Neural cell (in vitro differentiated cells): ENCODE data around the gene FBXL20. TPM values are rescaled to one million over a fixed set of nuclear protein-coding genes. Genes with fewer than 3 reads are reported as not detected.

Experiments
- H2AFZ ChIP-seq: fragments of 200-600, 300-800 bp; sonication (generic), shearing (Covaris generic); 2 replicates; pipeline ENCODE4 v1.6.0; 2014; ENCODE audit warnings: low read depth, mild to moderate bottlenecking, antibody characterized with exemption, low read length, moderate library complexity
- H3F3A ChIP-seq: fragments of 200-600 bp; shearing (Covaris generic); 2 replicates; pipeline ENCODE4 v1.6.1; 2016; ENCODE audit warnings: mild to moderate bottlenecking, moderate library complexity, mixed read lengths, antibody characterized with exemption, low read length; ENCODE audit not compliant: insufficient read depth, poor library complexity, severe bottlenecking
- H3K27ac ChIP-seq: fragments of 200-600, 300-800 bp; sonication (generic), shearing (Covaris generic); 2 replicates; pipeline ENCODE4 v1.5.1; 2014; ENCODE audit warnings: mild to moderate bottlenecking, low read length, moderate library complexity
- H3K27me3 ChIP-seq: fragments of 300-800, 200-600 bp; sonication (generic), shearing (Covaris generic); 2 replicates; pipeline ENCODE4 v1.6.0; 2014; ENCODE audit warnings: mild to moderate bottlenecking, low read depth, low read length, moderate library complexity; ENCODE audit not compliant: insufficient read depth
- H3K36me3 ChIP-seq: fragments of 300-800, 200-600 bp; sonication (generic), shearing (Covaris generic); 2 replicates; pipeline ENCODE4 v1.5.1; 2014; ENCODE audit warnings: mild to moderate bottlenecking, antibody characterized with exemption, low read length, moderate library complexity; ENCODE audit not compliant: insufficient read depth
- H3K4me2 ChIP-seq: fragments of 300-800, 200-600 bp; sonication (generic), shearing (Covaris generic); 2 replicates; pipeline ENCODE4 v1.6.0; 2014; ENCODE audit warnings: mild to moderate bottlenecking, low read length
- H3K4me3 ChIP-seq: fragments of 300-800, 200-600 bp; sonication (generic), shearing (Covaris generic); 2 replicates; pipeline ENCODE4 v1.5.1; 2014; ENCODE audit warnings: mild to moderate bottlenecking, low read length, moderate library complexity
- H3K79me2 ChIP-seq: fragments of 200-600 bp; shearing (Covaris generic); replicated peaks from 2 replicates; pipeline ENCODE4 v1.6.0; 2014; ENCODE audit warnings: mild to moderate bottlenecking, low read length, moderate library complexity; ENCODE audit not compliant: insufficient read depth
- H3K9ac ChIP-seq: fragments of 300-800, 200-600 bp; sonication (generic), shearing (Covaris generic); 2 replicates; pipeline ENCODE4 v1.6.1; 2016; ENCODE audit warnings: mild to moderate bottlenecking, low read length, mixed read lengths
- H3K9me2 ChIP-seq: fragments of 200-600 bp; shearing (Covaris generic); 2 replicates; pipeline ENCODE4 v1.6.1; 2016; ENCODE audit warnings: mild to moderate bottlenecking, low read length, mixed read lengths; ENCODE audit not compliant: insufficient read depth
- H3K9me3 ChIP-seq: fragments of 200-600, 300-800 bp; sonication (generic), shearing (Covaris generic); 2 replicates; pipeline ENCODE4 v1.6.1; 2016; ENCODE audit warnings: mild to moderate bottlenecking, mixed run types, low read length, moderate library complexity, mixed read lengths
- H4K20me1 ChIP-seq: fragments of 200-600 bp; shearing (Covaris generic); 2 replicates; pipeline ENCODE4 v1.6.1; 2016; ENCODE audit warnings: mild to moderate bottlenecking, mixed run types; ENCODE audit not compliant: insufficient read depth
- EP300 ChIP-seq: fragments of 450-650 bp; conservative IDR thresholded peaks from 2 replicates; pipeline ENCODE4 v1.6.1; 2014; ENCODE audit warnings: antibody characterized with exemption, mild to moderate bottlenecking, moderate library complexity; ENCODE audit not compliant: poor library complexity, severe bottlenecking
- EZH2 ChIP-seq: fragments of 200-600, 300-800 bp; shearing (Covaris generic), sonication (generic); IDR thresholded peaks from 2 replicates; pipeline ENCODE4 v1.6.1; 2014; ENCODE audit warnings: antibody characterized with exemption, low read length, borderline replicate concordance, mild to moderate bottlenecking; ENCODE audit not compliant: insufficient read depth, poor library complexity, severe bottlenecking
- MXI1 ChIP-seq: fragments of 450-650 bp; conservative IDR thresholded peaks from 2 replicates; pipeline ENCODE4 v1.6.1; 2014; ENCODE audit warnings: antibody characterized with exemption, mild to moderate bottlenecking; ENCODE audit not compliant: poor library complexity, severe bottlenecking
- POLR2AphosphoS5 ChIP-seq: IDR thresholded peaks from 2 replicates; pipeline ENCODE4 v1.6.1; 2012
- RAD21 ChIP-seq: fragments of 450-650 bp; conservative IDR thresholded peaks from 2 replicates; pipeline ENCODE4 v1.6.1; 2014; ENCODE audit warnings: antibody characterized with exemption, mild to moderate bottlenecking, moderate library complexity
- SMC3 ChIP-seq: fragments of 450-650 bp; conservative IDR thresholded peaks from 2 replicates; pipeline ENCODE4 v1.6.1; 2014; ENCODE audit warnings: antibody characterized with exemption, mild to moderate bottlenecking, moderate library complexity; ENCODE audit not compliant: poor library complexity
- TAF1 ChIP-seq: IDR thresholded peaks from 2 replicates; pipeline ENCODE4 v1.6.1; 2012; ENCODE audit warnings: low read depth
- polyA plus RNA-seq: library from polyadenylated mRNA; depleted of rRNA; stranded (reverse); fragments of >200 nt; gene quantifications from 2 replicates; pipeline ENCODE4 v1.2.3, GENCODE V29; 2014
- TF ChIP-seq, protein P1 (sequence below): fragments of 450-650 bp; IDR thresholded peaks from 2 replicates; pipeline ENCODE4 v1.5.1; 2014; ENCODE audit warnings: antibody characterized with exemption, mild to moderate bottlenecking, moderate library complexity; ENCODE audit not compliant: poor library complexity, severe bottlenecking
- TF ChIP-seq, protein P2 (sequence below): IDR thresholded peaks from 2 replicates; pipeline ENCODE4 v1.6.1; 2012; ENCODE audit warnings: borderline replicate concordance

Gene FBXL20
- polyA plus RNA-seq, 1 donor from 2014 or later = 12.0 TPM

GRCh38 chr17:39240631-39241030 is 160.8 kb downstream of the FBXL20 start:
- Histone ChIP-seq H4K20me1 (no peaks in the 10 kb centered on the region), H3F3A (no peaks in the 10 kb centered on the region), H3K4me2 (no peak overlapping the region), H3K9ac (no peak overlapping the region), H3K27me3 (no peaks in the 10 kb centered on the region), H3K9me2 (no peaks in the 10 kb centered on the region), H2AFZ (no peak overlapping the region), H3K79me2 (no peaks in the 10 kb centered on the region), H3K27ac (no peak overlapping the region), H3K4me3 (no peak overlapping the region), H3K9me3 (no peaks in the 10 kb centered on the region), H3K36me3 (no peaks in the 10 kb centered on the region)
- TF ChIP-seq, protein P1, sequence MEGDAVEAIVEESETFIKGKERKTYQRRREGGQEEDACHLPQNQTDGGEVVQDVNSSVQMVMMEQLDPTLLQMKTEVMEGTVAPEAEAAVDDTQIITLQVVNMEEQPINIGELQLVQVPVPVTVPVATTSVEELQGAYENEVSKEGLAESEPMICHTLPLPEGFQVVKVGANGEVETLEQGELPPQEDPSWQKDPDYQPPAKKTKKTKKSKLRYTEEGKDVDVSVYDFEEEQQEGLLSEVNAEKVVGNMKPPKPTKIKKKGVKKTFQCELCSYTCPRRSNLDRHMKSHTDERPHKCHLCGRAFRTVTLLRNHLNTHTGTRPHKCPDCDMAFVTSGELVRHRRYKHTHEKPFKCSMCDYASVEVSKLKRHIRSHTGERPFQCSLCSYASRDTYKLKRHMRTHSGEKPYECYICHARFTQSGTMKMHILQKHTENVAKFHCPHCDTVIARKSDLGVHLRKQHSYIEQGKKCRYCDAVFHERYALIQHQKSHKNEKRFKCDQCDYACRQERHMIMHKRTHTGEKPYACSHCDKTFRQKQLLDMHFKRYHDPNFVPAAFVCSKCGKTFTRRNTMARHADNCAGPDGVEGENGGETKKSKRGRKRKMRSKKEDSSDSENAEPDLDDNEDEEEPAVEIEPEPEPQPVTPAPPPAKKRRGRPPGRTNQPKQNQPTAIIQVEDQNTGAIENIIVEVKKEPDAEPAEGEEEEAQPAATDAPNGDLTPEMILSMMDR = no peak
- TF ChIP-seq EZH2 = no peak
- no peak for TF ChIP-seq EP300
- TF ChIP-seq TAF1 = no peak
- TF ChIP-seq RAD21 = no peak
- TF ChIP-seq POLR2AphosphoS5 = no peak
- TF ChIP-seq SMC3 = no peak
- no peak for TF ChIP-seq MXI1
- TF ChIP-seq, protein P2, sequence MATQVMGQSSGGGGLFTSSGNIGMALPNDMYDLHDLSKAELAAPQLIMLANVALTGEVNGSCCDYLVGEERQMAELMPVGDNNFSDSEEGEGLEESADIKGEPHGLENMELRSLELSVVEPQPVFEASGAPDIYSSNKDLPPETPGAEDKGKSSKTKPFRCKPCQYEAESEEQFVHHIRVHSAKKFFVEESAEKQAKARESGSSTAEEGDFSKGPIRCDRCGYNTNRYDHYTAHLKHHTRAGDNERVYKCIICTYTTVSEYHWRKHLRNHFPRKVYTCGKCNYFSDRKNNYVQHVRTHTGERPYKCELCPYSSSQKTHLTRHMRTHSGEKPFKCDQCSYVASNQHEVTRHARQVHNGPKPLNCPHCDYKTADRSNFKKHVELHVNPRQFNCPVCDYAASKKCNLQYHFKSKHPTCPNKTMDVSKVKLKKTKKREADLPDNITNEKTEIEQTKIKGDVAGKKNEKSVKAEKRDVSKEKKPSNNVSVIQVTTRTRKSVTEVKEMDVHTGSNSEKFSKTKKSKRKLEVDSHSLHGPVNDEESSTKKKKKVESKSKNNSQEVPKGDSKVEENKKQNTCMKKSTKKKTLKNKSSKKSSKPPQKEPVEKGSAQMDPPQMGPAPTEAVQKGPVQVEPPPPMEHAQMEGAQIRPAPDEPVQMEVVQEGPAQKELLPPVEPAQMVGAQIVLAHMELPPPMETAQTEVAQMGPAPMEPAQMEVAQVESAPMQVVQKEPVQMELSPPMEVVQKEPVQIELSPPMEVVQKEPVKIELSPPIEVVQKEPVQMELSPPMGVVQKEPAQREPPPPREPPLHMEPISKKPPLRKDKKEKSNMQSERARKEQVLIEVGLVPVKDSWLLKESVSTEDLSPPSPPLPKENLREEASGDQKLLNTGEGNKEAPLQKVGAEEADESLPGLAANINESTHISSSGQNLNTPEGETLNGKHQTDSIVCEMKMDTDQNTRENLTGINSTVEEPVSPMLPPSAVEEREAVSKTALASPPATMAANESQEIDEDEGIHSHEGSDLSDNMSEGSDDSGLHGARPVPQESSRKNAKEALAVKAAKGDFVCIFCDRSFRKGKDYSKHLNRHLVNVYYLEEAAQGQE = no peak

DNA sequence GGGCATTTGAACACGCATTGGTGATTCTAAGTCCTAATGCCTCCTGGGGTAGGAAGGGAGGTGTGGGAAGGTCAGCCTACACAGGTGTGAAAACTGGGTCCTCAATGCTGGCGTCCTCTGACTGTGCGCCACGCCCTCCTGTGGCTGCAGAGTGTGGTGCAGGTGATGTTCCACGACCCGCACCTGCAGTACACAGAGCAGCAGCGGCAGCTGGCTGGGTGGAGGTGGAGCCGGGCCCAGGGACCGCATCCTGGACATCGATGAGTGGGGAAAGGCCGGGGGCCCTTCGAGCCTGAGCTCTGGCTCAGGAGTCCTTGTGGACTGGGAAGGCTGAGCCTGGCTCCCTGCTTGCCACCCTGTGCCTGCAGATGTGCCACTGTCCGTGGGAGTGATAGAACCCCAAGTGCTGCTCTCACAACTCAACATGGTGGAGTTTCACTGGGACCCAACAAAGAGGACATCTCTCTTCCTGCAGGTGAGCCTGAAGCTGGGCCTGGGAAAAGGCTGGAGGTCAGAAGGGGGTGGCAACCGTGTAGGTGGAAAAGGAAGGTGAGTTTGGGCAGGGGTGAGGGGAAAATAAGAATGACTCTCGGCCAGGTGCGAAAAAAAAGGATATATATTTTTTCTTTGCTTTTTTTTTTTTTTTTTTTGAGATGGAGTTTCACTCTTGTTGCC is 161.6 kb downstream of the FBXL20 start:
- no peaks in the 10 kb centered on the region for H3K9me3 ChIP-seq
- no peaks in the 10 kb centered on the region for H3K9me2 ChIP-seq
- H2AFZ ChIP-seq = no peak overlapping the region
- H3K4me3 ChIP-seq = no peak overlapping the region
- H4K20me1 ChIP-seq = no peaks in the 10 kb centered on the region
- no peak overlapping the region for H3K4me2 ChIP-seq
- H3K9ac ChIP-seq = no peak overlapping the region
- H3K79me2 ChIP-seq = no peaks in the 10 kb centered on the region
- H3F3A ChIP-seq = no peaks in the 10 kb centered on the region
- no peaks in the 10 kb centered on the region for H3K27me3 ChIP-seq
- TF ChIP-seq SMC3 (peak; percentile 49), TAF1 (no peak), MXI1 (no peak), POLR2AphosphoS5 (peak; percentile 15)
- TF ChIP-seq, protein P1 = peak; percentile 61
- H3K27ac ChIP-seq = no peak overlapping the region
- no peaks in the 10 kb centered on the region for H3K36me3 ChIP-seq
